Activated T-helper 9 cell treated with anti-CD3 and anti-CD28 coated beads, Interleukin-2, amount 50 U/mL, for 16 hours (primary cell): ENCODE results near the gene LAMC3.

Source experiments
- DNase-seq: peaks from one replicate; pipeline ENCODE4 v3.0.0-alpha.2; 2020; ENCODE audit warnings: low read depth

Gene LAMC3

DNA sequence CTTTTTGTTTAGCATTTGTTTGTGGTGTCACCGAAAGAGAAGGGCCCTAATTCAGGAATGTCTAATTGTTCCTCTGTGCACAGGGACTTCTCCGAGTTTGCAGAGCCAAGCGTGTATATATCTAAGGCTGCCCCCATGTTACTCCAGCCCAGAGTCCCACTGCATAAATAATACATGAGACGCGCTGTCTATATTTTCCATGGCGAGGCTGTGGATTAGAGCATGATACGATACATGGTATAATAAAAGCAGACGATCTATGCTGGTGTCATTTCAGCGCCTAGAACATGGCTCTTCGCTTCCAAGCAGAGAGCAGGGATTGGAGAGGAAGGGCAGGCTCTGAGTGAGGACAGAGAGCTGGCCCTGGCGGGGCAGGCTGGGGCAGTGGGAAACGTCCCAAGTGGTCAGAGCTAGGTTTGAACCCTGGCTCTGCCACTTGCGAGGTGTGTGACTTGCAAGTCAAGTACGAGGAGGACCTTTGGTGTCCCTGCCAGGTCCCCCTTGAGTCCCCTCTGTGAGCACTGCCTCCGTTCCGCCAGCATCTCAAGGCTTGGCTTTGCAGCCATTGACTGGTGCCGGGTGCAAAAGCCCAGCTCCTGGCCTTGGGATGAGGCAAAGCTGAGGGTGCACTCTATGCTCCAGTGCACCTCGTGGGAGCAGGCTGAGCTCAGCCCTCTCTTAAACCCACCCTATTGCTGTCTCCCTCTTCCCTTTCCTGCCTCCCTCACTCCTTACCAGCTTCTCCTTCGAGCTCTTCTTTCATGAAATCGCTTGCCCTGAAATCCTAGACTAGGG lies 29.2 kb upstream of the LAMC3 start:
- DNase-seq = no peak

DNA sequence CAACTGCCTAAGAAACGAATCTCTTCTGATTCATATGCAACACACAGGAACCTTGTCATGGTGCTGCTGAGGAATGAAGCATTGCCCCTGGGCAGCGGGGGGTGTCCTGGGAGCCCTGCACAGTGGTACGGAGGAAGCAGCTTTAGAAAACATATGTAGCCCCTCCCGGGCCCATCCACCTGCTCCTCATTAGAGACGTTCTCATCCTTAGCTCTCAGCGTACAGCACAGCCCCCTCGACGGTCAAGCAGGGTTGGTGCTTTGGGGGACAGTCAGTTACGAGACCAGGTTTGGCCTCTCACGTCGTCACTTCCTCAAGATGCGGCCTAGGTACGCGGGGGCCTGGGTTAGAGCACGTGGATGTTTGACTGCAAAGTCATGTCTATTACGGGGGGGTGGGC lies 28.4 kb upstream of the LAMC3 start:
- no peak for DNase-seq

DNA sequence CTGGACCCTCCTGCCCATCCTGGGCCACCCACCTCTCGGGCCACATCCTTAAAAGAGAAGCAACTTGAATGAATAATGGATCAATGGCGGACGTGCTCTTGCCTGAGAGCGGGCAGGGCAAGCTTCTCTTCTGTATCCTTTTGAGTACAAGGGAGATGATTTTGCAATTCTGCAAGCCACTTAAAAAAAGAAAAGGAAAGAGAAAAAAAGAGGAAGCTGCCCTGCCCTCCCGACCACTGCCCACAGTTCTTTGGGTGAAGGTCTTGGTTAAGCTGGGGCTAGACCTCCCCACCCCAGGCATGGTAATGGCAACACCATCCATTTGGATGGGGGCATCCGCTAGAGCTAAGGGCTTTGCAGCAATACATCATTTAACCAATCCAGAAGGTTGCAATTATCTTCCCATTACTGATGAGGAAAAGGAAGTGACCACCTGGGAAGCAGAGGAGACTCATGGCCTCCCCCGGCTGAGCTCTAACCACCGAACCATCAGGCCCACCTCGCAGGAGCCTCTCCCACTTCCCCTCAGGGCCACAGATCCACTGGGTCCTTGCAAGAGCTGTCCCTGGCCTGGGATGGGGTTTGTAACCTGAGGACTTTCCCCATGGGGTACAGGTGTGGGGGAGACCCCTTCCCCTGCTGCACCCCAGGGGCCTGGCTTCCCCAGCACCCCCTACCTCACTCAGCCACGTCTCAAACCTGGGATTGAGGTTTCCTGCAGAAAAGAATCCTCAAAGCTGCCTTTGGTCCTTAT lies 27.8 kb upstream of the LAMC3 start:
- no peak for DNase-seq

DNA sequence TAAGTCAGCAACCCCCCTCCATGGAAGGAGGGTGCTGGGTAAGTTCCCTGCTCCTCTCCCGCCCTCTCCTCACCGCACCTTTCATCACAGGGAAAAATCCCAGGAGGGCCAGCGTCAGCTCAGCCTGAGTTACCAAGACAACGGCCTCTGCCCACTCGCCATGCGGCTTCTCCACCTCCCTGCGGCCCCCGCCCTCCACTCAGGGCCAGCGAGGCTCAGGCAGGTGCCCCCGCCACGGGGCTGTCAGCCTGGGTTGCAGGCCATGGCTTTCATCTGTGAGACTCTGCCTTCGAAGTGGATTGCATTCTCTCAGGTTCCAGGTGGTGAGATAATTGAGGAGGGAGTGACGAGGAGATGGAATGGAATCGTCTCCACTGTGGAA lies 27.2 kb upstream of the LAMC3 start:
- no peak for DNase-seq

DNA sequence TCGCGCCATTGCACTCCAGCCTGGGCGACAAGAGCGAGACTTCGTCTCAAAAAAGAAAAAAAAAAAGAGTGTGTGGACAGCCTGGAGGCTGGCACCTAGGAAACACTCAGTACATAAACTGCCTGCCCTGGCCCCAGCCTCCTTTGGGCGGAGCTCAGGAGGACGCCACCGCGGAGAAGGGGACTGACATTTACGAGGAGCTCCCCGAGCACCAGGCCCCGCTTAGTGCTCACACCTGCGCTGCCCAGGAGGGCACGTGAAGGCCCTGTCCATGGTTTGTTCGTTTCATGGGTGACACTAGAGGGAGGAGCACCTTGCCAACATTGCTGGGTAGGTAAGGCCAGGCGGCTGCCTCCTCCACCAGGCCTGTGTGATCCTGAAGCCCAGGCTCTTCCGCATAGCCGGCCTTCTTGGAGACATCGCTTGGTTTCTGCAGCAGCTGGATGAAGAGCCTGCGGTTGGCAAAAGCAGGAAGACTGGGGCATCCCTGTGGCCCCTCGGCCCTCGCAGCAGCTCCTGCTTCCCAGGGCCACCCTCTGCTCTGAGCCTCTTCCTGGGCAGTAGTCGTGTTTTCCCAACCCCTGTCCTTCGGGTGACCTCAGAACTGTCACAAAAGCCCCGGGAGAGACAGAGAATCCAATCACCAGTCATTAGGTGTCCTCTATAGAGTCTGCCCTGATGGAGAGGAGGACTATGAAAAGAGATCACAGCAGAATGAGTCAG lies 26.2 kb upstream of the LAMC3 start:
- DNase-seq = no peak

DNA sequence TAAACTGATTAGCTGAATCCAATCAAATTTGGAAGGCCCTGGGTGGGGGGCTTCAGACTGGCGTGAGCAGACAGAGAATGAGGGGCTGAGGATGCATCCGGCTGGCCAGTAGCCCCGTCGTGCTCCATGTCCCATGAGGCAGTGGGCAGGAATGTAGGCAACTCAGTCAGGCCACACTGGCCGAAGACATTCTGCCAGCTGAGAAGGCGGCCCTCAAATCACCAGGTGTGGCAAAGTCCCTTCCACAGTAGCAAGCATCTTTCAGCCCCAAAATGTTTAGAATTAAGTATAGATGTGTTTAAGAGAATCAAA lies 25.7 kb upstream of the LAMC3 start:
- no peak for DNase-seq

DNA sequence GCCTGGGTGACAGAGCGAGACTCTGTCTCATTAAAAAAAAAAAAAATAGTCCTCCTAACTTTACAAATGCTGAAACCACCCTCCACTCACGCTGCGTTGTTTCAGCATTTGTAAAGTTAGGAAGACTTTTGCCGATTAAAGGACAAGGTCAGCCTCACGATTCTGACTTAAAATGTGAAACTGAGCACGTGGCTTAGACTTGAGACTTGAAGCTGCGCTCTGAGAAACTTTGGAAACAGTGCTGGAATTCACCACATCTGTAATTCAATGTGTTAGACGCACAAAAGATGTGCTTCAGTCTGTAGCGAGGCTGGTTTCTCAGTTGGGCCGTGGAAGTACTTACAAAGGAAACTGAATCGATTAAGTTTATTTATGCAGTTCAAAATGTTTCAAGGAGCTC lies 25.0 kb upstream of the LAMC3 start:
- no peak for DNase-seq

DNA sequence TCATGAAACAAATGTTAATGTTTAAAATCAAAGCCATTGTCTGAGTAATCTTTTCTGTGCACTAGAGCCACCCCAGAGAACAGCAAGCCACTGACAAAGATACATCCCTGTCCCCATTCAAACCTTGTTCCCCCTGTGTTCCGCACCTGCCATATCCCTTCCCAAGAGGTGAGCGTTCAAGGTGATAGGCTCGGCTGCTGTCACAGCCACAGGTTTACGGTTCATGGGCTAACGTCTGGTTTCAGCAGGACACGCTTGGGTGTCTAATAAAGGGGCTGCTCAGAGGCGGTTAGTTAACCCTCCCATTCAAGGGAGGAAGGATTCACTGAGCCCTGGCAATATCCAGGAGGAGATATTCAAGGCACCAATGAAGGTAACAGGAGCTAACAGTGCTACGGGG lies 24.5 kb upstream of the LAMC3 start:
- no peak for DNase-seq

DNA sequence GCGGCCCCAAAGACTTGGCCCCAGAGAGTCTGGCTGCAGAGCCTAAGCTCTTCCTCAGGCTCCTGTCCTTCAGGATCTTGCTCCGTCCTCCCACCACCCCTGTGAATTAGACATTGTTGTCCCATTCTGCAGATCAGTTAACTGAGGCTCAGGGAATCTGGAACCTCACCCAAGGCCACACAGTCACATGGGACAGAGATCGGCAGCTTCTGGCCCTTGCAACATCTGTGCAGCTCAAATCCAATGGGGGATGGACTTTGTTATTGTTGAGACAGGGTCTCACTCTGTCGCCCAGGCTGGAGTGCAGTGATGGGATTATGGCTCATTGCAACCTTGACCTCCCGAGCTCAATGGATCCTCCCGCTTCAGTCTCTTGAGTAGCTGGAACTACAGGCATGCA lies 23.9 kb upstream of the LAMC3 start:
- no peak for DNase-seq

DNA sequence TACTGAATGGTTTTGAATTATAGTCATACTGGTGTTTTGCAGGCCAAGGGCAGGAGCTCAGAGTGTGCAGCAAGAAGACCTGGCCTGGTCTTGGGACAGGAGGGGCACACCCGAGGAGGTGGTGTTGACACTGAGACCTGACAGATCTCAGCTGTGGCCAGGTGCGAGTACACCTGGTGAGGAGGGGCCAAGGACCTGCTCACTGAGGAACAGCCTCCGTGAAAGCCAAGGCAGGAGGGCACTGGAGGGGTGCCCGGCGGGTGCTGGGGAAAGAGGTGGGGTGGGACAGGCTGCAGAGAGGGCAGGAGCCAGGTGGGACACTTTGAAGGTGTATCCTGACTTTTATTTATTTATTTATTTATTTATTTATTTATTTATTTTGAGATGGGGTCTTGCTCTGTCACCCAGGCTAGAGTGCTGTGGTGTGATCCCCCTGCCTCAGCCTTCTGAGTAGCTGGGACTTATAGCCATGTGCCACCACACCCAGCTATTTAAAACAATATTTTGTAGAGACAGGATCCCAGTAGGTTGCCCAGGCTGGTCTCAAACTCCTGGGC lies 23.3 kb upstream of the LAMC3 start:
- no peak for DNase-seq

DNA sequence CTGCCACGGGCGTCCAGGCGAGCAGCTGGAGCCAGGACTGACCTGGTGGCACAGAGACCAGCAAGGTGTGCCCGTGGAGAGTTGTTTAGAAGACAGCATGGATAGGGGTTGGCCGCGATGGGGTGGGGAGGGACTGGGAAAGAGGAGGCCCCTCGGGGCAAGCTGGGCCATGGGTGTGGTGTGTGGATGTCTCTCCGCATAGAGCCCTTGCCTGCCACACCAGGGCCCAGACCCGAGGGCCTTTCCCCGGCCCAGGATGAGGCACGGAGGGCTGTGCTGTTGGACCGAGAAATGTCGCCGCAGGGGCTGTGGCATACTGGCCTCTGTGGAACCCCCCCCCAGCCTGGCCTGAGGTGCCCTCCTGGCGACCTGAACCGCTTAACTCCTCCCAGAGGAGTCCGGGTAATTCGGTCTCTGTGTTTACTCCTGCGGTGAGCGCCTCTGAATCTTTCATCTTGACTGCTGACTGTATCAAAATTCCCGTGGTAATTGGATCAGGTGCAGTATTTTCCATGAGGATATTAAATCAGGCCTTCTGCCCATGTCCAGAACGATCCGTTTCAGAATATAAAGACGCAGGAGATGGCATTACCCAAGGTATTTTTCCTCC lies 22.5 kb upstream of the LAMC3 start:
- DNase-seq = no peak

DNA sequence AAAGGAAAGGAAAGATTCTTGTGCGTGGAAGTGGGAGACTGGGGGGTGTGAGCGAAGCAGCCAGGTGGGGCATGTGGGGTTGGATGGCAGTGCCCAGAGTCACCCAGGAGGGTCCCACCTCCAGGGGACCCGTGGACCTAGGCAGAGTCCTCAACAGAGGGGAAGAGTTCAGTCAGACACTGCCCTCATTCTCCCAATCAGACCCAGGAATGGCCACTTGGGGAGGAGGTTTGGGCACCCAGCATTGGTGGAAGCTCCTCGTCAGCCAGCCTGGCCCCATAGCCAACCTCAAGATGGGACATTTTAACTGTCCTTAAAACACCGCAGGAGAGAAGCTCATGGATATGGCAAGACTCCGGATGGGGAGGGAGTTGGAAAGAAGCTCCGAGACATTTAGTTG lies 21.9 kb upstream of the LAMC3 start:
- no peak for DNase-seq

DNA sequence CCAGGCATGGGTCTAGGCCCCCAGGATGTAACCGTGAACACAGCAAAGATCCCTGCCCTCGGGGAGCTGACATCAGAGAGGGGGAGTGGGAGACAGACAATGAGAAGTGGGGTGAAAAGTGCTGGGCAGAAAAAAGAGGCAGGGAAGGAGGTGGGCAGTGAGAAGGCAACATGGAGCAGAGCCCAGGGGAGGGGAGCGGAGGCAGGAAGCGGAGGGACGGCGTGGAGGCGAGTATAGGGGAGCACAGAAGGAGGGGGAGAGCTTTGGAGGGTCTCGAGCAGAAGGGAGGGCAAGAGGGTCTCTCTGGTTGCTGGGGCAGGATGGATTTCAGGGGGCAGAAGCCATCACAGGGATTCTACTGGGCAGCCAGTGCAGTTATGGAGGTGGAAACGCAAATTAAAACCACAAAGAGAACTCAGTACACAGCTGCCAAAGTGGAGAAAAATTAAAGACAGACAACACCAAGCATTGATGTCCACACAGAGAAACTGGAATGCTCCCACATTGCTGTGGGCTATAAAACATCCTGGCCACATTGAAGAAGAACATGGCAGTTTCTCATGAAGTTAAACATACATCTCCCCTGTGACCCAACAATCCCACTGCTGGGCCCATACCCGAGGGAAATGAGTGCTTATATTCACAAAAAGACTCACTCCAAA lies 21.1 kb upstream of the LAMC3 start:
- no peak for DNase-seq

DNA sequence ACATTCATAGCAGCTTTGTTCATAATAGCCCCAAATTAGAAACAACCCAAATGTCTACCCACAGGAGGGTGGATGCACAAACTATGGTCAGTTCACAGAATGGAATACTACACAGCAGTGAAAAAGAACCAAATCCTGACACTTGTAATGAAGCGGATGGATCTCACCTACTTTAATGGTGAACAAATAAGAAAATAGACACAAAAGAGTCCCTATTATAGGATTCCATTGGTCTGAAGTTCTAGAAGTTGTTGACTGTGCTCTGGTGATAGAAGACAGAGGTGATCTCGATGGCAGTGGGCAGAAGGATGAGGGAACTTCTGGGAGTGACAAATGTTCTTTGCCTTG lies 20.6 kb upstream of the LAMC3 start:
- DNase-seq = no peak

DNA sequence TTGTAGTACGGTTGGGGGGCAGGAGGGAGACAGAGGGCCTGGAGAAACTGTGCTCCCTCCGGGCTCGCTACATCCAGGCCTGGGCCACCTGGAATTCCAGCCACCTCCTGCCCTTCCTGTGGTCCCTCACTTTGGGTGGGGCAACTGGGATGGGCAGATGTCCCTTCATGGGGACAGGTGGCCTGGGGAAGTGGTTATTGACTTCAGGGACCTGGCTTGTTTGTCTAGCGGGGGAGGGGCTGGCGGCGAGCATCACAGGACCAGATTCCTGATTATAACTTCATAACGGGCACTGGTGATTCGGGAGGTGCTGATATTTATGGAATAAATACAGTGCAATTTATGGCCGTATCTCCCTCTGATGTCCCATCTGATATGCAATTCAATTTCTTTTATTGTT lies 20.1 kb upstream of the LAMC3 start:
- no peak for DNase-seq

DNA sequence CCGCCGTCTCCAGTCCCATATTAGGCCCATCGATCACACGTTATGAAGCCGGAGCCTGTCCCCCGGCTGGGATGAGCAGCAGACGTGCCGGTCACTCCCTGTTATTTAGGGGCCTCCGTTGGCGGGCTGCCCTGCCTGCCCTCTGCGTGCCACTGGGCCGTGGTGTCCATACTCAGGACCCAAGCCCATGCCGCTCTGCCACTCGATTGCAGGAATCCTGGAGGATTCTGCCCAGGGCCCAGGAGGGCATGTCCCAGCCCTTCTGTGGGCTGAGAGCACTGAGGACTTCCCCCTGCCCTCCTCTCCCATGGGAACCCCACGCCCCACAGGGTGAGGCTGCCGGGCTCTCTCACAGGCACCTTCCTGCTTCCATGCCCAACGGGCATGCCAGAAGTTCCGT lies 19.6 kb upstream of the LAMC3 start:
- no peak for DNase-seq

DNA sequence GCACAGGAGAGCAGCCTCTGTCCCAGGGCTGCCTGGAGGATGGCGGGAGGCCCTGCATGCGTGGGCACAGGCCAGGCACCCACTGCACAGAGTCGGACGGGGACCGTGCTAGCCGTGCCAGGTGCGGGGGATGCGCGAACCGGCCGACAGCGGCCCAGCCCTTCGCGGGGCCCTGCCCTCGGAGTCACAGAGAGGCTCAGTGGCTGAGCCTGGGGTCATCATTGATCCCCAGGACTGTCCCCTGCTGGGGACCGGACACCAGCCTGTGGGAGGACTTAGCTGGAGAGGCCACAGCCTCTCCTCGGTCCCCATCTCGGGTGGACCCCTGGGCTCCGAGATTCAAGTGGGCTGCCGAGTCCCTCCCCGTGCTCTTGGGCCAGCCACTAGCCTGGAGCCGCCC lies 19.1 kb upstream of the LAMC3 start:
- no peak for DNase-seq

DNA sequence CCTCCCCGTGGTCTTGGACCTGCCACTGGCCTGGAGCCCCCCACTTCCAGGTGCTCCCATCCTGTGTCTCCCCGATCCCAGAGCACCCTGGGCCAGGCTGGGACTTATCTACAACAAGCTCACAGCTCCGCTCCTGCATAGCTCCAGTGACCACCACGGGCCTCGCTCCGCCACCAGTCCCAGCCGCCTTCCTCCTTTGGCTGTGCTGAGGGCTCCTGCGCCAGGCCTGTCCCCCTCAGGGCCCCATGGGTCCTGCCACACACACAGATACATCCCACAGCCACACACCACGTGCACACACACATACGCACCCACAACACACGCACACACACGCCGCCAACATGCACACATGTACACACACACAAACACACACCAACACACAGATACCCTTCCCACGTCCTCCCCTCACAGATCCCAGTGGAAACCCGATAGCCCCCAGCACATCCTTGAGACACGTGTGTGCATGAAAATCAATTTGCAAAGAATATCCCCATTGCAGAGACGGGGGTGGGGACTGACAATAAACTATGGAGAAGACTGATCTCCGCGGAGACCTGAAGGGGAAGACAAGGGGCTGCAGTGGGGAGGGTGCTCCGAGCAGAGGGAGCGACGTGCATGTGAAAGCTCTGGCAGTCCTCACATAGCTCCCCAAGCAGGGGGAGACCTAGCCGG lies 18.5 kb upstream of the LAMC3 start:
- DNase-seq = no peak

DNA sequence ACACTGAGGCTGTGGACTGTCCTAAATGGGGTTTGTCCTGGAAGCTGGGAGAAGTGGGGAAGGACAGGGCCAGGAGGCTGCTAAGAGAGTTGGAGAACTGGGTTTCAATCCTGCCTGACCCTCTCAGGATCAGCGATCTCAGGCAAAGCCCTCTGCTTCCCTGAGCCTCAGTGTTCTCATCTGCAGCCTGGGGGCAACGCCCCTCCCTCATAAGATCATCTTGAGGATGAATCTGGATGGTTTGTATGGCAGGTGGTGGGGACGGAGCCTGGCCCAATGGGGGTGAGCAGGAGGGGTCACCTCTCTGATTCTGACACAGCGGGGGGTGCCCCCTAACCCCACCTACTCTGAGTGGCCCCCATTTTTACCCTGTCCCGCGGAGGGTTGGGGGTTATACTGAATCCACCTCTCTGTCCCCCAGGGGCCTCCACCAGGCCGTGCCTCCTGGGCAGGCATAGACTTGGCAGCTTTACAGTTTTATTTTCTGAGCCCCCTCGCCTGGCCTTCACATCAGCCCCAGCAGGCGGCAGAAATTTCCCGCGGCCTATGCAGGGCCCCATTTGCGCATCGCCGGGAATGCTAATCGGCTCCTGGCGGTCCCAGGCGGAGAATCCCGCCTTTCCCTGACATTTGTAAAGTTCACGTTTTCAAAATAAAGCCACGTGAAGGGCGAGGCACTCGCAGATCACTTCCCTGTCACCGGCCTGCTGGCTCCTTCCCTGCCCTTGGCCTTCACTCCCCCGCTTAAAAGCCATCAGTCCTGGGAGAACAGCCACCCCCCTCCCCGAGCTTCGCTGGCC lies 17.8 kb upstream of the LAMC3 start:
- DNase-seq = no peak

DNA sequence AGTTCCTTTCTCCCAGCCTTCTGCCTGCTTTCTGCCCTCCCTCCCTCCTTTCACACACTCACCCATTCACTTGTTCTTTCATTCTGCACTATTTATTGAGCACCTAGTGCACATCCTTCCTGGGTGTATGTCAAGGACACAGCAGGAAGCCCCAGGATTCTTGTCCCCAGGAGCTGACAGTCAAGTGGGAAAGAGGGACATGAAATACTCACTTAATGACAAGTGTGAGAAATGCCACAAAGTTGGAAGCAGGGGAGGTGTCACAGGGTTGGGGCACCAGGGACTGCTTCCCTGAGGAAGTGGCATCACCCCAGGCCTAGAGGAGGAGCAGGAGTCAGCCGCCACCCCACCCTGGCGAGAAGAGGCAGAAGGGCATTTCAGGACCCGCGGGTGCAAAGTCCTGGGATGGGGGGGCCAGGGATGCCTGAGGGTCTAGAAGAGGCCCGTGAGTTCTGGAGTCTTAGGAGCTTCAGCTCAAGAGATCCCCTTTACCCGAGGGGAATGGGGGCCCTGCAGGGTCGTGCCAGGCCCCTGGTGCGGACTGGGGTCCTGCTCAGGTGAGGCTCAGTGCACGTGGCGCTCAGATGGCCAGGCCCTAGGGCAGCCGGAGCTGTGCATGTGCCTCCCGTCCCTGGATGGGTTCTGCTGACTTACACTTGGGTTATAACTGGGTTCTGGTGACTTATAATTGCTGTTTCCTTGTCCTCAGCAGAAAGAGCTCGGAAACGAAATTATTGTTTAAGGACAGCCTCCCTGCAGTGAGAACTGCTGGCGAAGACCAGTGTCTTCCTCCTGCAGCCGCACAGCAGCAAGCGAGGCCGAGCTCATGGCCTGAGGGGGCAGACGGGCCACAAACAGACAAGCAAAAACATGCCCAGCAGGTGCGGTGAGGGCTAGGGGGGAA lies 16.9 kb upstream of the LAMC3 start:
- no peak for DNase-seq
